Measurements from ENCODE around the gene TMOD1.

DNA sequence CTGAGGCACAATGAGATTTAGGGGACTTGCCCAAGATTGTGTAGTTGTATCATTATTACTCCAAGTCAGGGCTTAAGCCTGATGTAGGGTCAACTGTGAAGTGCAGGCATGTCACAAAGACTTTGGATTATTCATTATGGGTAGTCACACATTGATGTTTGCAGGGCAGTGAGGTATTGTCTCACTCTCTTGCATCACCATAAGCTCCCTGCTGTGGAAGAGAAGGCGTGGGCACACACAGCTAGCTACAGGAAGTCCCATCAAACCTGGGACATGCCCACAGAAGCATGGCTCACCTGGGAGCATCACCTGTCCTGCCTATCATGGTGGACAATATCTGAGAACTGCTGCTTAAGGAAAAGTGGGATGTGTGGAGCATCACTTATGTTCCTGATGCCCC lies 42.1 kb downstream of the TMOD1 start:
- TF ChIP-seq EZH2 (IDR thresholded peaks at IDR 0.05; ENCODE audit: insufficient read depth, poor library complexity, severe bottlenecking) = no peak
- TF ChIP-seq EZH2phosphoT487 (IDR thresholded peaks at IDR 0.05; ENCODE audit: insufficient read depth, low read depth) = no peak
